ENCODE data around the gene TRIM54. TPM values are rescaled to one million over a fixed set of nuclear protein-coding genes. Genes with fewer than 3 reads are reported as not detected.

The TRIM54 gene
- total and polyA plus RNA-seq, 9 of the 15 experiments (the other 6 are each of a cell fraction or from before 2014, with no cell fraction given) = not detected

DNA sequence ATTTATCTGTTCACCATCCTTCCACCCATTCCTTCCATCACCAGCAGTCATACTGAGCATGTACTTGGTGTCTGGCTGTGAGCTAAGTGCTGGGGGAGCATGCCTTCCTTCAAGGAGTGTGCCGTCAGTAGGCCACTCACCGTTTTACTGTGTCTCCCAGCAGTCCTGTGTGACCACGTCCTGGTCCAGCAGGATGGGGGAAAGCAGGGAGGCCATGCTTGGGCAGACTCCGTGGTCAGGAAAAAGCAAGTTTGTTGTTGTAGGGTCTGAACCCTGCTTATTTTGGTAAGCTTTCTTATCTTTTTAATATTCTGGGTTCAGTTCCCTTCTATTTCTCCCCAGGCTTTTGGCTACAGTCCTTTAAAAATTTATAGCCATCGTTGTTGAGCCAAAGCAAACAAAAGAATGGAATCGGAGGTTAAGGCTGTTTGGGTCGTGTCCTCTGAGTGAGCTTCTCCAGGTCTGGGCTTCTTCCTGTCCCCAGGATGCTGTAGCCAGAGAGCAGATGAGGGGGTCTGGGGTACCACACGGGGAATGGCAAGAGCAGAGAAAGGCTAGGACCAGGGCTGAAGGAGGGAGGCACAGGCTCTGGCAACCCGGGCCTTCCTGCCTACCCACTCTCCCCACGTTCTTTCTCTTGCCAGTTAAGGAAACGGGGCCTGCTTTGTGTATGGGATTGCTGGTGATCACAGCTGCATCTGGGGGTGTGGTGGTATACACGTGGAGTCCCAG lies 32.9 kb upstream of the TRIM54 start:
- Histone ChIP-seq H4K20me1 (replicated peaks; ENCODE audit: control insufficient read depth, insufficient read depth, low read length) (no peaks in the 10 kb centered on the region), H3K9me1 (ENCODE audit: control insufficient read depth, insufficient read depth, low read length) (no peaks in the 10 kb centered on the region), H3K4me3 (no peak overlapping the region), H3K4me1 (replicated peaks in 1 of 2; ENCODE audit: control insufficient read depth in 2 of 2, insufficient read depth in 2 of 2, low read length in 2 of 2) (peaks cover 4 to 15% of the 10 kb centered on the region in 2 experiments), H3K9ac (ENCODE audit: insufficient read depth in 1 of 2, low read depth in 2 of 2, low read length in 2 of 2) (peak overlapping the region in 1 of 2 experiments; percentile 39; a peak in 1 of 4 replicates), H3K9me3 (replicated peaks; ENCODE audit: control insufficient read depth, insufficient read depth, low read depth, low read length) (no peaks in the 10 kb centered on the region), H3K36me3 (ENCODE audit: control insufficient read depth, insufficient read depth, low read length) (peaks cover 4% of the 10 kb centered on the region), H3K79me2 (ENCODE audit: control insufficient read depth, insufficient read depth, low read length) (no peaks in the 10 kb centered on the region), H2AFZ (ENCODE audit: low read depth, low read length) (peak overlapping the region; percentile 95), H3K4me2 (ENCODE audit: insufficient read depth, low read length) (no peak overlapping the region), H3K27ac (ENCODE audit: extremely low read depth, low read depth, low read length) (no peak overlapping the region), H3K27me3 (ENCODE audit: control insufficient read depth in 2 of 2, insufficient read depth in 2 of 2, low read length in 2 of 2) (no peaks in the 10 kb centered on the region)
- FAIRE-seq (no peak), ATAC-seq (no peak), DNase-seq (ENCODE audit: extremely low read depth in 1 of 4, low spot score in 3 of 4) (no peak)
- BruUV-seq (replicated peaks) = no TSS peak
- in situ Hi-C loops (cut with MboI) = no loop called here
- WGBS (ENCODE audit: insufficient coverage, low coverage, missing lambda C conversion rate) = 53% methylated on average over 11 of the region's 12 CpGs
- POLR2A ChIA-PET = interaction anchor here (0.9 to 1.9 kb wide), 4 partner anchors 14 to 79 kb away, joined by 3 to 4 read pairs (median 4); no protein-coding TSS in a partner anchor
- intact Hi-C loops (cut with micrococcal nuclease) = no loop called here
- TF ChIP-seq ZNF76 (CRISPR knock-in tag; IDR thresholded peaks at IDR 0.05; ENCODE audit: borderline replicate concordance) = no peak
- TF ChIP-seq, protein P1, sequence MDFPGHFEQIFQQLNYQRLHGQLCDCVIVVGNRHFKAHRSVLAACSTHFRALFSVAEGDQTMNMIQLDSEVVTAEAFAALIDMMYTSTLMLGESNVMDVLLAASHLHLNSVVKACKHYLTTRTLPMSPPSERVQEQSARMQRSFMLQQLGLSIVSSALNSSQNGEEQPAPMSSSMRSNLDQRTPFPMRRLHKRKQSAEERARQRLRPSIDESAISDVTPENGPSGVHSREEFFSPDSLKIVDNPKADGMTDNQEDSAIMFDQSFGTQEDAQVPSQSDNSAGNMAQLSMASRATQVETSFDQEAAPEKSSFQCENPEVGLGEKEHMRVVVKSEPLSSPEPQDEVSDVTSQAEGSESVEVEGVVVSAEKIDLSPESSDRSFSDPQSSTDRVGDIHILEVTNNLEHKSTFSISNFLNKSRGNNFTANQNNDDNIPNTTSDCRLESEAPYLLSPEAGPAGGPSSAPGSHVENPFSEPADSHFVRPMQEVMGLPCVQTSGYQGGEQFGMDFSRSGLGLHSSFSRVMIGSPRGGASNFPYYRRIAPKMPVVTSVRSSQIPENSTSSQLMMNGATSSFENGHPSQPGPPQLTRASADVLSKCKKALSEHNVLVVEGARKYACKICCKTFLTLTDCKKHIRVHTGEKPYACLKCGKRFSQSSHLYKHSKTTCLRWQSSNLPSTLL (IDR thresholded peaks at IDR 0.05) = no peak
- CTCF ChIA-PET (ENCODE audit: low intra/inter-chr PET ratio) = interaction anchor here (0.6 to 2.2 kb wide), 3 partner anchors 26 to 54 kb away, joined by 4 to 23 read pairs (median 18); no protein-coding TSS in a partner anchor
